G401.6 (cell line): ENCODE data around the gene RUNX3.

ENCODE experiments used
- FAIRE-seq: peaks from 2 replicates; lab custom pipeline; 2012; peaks lifted over from hg19 to GRCh38; lab: Jason Lieb, UNC

RUNX3 gene

DNA sequence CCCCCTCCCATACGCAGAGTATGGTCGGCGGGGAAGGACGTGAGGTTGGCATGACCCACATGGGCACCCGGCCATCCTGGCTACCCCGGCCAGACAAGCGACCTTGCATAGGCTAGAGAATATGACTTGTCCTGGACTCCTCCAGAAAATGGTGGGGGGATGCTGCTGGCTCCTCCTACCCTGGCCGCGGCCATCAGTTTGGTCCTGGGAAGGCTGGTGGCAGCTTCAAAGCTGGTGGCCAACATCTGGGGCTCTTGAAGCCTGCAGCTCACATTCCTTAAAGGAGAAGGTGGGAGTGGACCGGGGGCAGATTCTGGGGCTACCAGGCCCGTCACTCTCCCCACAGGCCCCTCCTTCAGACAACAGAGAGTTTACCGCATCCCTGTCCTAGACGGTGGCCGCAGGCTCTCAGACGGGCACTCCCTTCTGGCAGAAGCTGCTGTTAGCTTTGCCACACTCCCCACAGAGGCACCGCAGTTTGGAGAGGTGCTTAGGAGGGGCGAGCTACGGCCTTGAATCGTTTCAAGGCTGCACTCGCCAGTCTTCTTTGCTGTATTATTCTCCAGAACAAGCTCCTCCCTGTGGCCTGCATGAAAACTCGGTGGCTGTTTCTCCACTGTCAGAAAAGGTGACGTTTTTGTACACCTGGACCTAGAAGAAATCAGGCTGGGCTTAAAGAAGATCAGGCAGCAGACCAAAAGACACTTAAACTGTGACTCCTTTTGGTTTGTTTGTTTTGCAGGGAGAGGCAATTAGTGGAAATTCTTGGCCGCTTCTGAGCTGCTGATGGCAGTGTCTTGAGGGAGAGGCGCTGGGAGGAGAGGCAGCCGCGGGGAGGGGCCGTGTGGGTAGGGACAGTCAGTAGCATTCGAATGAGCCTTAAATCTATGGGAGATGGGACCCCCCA, 68.0 kb downstream of the RUNX3 start:
- FAIRE-seq: no peak

DNA sequence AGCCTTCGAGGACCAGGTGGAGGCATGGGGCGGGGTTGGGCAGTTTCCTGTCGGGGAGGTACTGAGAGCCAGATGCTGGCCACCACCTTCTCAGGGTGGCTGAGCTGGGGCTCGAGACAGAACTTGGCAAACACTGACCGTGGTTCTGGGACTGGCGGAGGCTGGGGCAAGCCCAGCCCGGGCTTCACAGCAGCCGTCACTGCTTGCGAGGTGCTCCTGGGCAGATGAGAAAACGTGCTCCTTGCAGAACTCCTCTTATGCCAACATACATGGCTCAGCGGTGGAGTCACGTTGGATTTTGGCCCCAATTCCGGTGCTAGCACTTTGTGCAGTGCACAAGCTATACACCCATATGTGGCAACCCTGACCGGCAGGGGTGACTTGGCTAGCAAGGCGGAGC, 69.2 kb downstream of the RUNX3 start:
- no peak for FAIRE-seq

DNA sequence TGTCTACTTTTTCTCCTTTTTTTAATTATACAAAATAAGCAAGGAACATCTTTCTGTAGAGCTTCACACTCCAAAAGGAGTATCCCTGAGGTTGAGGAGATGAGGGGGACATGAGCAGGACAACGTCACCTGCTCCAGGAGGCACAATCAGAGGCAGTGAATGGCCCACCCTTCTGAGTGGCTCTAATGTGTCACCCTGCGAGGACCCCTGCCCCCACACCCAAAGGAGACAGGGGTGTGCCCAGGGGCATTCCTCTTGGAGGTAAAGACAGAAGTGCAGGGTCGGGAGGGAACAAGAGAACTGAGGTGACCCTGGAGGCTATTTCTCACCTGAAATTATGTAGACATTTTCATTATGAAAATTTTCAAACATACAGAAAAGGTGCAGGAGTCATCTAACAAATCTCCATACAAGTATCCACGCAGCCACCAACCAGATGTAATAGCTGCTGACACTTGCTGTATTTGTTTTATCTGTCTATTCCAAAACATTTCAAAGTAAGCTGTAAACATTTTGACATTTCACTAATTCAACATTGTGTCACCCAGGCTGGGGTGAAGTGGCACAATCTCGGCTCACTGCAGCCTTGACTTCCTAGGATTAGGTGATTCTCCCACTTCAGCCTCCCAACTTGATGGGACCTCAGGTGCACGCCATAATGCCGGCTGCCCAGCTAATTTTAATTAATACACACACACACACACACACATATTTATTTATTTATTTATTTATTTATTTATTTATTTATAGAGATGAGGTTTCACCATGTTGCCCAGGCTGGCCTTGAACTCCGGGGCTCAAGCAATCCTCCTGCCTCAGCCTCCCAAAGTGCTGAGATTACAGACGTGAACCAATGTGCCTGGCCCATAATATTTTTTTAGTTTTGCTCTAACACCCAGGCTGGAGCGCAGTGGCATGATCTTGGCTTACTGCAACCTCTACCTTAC, 70.7 kb downstream of the RUNX3 start:
- no peak for FAIRE-seq

DNA sequence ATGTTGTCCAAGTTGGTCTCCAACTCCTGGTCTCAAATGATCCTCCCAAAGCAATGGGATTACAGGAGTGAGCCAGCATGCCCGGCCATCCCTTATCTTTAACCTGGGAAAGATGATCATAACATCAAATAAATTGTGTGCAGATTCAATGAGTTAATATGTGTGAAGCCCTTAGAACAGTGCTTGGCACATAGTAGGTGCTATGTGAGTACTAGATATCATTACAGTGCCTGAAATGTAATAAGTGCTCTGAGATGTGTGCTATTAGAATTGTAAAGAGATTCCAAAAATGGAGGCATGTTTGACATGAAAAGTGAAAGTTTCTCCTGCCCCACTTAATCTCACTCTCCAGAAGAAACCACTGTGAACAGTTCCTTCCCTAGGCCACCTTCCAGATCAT, 71.8 kb downstream of the RUNX3 start:
- no peak for FAIRE-seq

DNA sequence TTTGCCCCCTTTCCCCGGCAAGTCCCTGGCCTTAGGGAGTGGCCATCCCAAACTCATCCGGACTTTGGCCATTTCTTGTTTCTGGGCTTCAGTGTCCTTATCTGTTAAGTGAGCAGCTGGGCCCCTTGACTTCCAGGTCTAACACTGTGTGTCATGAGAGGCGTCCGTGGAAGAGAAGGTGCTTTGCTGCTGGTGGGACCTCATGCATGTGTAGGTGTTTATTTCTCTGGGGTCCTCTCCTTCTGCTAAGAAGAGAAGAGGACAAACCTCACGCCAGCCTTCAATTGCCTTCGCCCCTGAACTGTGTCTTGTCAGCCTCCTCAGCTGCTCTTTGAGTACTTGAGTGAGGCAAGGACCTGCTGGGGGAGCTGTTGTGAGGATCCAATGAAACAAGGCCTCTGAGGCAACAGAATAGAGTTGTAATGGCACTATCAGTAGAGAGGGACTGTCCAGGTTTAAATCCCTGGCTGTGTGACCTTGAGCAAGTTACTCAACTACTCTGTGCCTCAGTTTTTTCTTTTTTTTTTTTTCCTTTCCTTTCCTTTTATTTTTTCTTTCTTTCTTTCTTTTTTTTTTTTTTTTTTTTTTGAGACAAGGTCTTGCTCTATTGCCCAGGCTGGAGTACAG, 72.5 kb downstream of the RUNX3 start:
- no peak for FAIRE-seq

DNA sequence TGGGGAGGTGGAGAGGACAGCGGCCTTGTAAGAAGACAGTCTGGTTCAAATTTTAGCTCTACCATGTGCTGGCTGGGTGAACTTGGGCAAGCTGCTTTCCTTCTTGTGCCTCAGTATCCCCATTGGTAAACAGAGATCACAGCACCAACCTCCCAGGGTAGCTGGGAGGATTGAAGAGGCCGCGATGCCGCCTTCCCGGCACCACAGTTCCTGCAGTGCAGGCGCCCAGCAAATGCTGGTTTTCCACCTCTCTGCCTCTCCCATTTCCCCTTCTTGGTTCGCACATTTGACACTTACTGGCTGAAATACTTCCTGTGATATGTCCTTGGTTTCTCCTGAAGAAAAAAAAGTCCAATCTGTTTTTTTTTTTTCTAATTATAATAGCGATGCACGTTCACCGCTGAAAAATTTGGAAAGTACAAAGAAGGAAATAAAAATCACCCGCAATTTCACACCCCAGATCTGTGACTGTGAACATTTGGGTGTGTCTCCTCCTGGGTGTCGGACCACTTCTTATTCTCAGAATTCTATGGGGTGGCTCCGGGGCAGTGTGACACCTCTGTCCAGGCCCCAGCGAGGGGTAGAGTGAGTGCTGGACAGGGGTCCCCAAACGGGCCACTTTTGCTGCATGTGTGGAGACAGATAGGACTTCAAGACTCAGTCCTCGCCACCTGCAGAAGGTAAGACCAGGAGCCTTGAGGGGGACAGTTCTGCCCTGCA, 73.1 kb downstream of the RUNX3 start:
- no peak for FAIRE-seq

DNA sequence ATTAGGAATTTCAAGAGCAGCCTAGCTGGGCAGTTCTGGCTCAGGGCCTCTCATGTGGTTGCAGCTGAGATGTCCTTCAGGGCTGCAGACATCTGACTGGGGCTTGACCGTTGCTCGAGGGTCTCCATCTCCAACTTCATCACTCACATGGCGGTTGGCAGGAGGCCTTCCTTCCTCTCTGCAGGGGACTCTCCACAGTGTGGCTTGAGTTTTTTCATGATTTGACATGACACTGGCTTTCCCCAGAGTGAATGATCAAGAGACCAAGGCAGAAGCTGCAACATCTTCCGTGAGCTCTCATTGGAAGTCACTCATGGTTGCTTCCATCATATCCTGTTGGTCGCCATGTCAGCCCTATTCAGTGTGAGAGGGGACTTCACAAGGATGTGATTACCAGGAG, 74.6 kb downstream of the RUNX3 start:
- FAIRE-seq: no peak

DNA sequence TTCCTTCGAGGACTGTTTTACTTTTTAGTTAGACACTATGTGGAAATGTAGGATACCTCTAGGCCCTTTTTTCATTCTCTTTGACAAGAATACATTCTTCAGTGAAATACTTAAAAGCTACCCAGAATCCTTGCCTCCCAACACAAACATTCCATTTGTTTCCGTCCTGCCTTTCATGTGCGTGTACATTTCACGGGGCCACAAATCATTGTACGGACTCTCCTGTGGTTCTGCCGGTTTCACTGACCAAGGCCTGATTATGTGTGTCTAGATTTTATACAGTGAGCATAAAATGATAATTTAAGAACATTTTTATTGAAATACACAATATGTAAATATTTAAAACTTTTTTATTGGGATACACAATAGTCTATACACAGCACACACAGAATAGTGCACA, 76.4 kb downstream of the RUNX3 start:
- no peak for FAIRE-seq

DNA sequence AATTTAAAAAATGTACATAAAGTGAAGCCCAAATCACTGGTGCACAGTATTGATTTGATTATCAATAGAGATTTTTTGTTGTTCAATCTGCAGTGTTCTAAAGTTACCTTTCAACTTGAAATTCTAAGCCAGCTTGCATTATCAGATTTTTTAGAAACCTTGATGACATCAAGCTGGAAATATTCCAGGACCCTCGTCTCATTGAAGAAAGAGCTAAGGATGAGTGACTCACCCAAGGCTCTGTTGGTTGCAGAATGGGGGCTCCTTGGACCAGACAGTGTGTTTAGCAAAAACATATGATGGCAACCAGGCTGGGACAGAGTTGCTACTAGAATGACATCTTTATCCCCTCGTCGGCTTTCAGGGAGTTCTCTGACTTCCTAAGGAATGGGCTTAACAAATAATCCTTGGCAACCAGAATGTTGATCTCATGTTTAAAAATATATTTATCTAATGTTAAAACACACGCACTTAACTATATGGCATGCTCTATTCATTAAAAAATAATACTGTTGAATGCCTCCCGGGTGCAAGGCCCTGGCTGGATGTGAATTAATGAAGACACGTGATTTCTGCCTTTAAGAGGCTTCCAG, 79.7 kb downstream of the RUNX3 start:
- FAIRE-seq: no peak

DNA sequence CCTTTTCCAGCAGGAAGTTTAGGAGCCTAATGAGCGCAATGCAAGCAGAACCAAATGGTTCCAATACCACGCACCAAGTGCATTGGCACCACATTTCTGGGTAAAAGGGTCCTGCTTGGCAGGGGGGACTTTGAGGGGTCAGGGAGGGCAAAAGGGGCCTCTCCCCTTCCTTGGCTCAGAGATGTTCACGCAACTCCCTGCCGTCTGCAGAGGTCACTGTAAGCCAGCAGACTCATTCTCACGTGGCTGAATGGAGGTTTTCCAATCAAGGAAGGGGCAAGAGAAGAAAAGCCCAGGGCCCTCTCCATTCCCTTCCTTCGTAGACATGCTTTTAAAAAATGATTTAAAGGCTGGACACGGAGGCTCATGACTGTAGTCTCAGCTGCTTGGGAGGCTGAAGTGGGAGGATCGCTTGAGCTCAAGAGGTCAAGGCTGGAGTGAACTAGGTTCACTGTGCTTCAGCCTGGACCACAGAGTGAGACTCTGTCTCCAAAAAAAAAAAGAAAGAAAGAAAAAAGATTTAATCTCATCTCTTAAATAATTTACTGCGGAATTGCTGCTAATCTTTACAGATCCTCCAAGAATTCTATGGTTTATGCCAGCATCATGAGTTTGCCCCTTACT, 80.3 kb downstream of the RUNX3 start:
- no peak for FAIRE-seq
